ENCODE results near the gene CFHR4.

Gene CFHR4

GRCh38 chr1:196955926-196956325 is 68.1 kb downstream of the CFHR4 start:
- H3K27ac Mint-ChIP-seq (ENCODE audit: low read depth), result no peak overlapping the region
- no peak overlapping the region for H3K4me3 Mint-ChIP-seq

GRCh38 chr1:196960854-196961253 is 73.0 kb downstream of the CFHR4 start:
- DNase-seq (ENCODE audit: low spot score in 2 of 2) (no peak), ATAC-seq (replicated peaks; ENCODE audit: extremely low read depth, poor library complexity, severe bottlenecking) (no peak)
- Mint-ChIP-seq H3K4me1 (no peaks in the 10 kb centered on the region), H3K4me3 (no peak overlapping the region), H3K9me3 (no peaks in the 10 kb centered on the region), H3K27me3 (no peaks in the 10 kb centered on the region), H3K36me3 (ENCODE audit: insufficient read depth) (no peaks in the 10 kb centered on the region), H3K27ac (ENCODE audit: low read depth) (no peak overlapping the region)

More at GRCh38 chr1:196955926-196956325, 68.1 kb downstream of the CFHR4 start:
- DNase-seq (ENCODE audit: low spot score in 2 of 2), result no peak
- ATAC-seq (replicated peaks; ENCODE audit: extremely low read depth, poor library complexity, severe bottlenecking), result no peak
- Mint-ChIP-seq H3K36me3 (ENCODE audit: insufficient read depth) (no peaks in the 10 kb centered on the region), H3K27me3 (no peaks in the 10 kb centered on the region), H3K4me1 (no peaks in the 10 kb centered on the region), H3K9me3 (peaks cover 6% of the 10 kb centered on the region)
